Measurements from ENCODE around the gene GBP1. TPM values are rescaled to one million over a fixed set of nuclear protein-coding genes. Genes with fewer than 3 reads are reported as not detected.
"Not testable (repeated sequence)": the region's sequence is repeated elsewhere in the genome, so short reads cannot be mapped to it uniquely, and the experiment has no call there.

Gene GBP1
- total RNA-seq, 2 experiments from 2014 or later = not detected

DNA sequence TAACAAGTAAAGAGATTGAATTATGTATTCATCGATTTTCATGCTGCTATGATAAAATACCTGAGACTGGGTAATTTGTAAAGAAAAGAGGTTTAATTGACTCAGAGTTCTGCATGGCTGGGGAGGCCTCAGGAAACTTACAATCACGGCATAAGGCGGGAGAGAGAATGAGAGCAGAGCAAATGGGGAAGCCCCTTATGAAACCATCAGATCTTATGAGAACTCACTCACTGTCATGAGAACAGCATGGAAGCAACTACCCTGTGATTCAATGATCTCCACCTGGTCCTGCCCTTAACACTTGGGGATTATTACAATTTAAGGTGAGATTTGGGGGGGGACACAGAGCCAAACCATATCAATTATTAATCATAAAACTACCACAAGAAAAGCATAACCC is 39.1 kb downstream of the GBP1 start:
- CTCF ChIA-PET (ENCODE audit: unreplicated experiment) = no interaction called here
- no peak for TF ChIP-seq EZH2phosphoT487 (IDR thresholded peaks at IDR 0.05; ENCODE audit: borderline replicate concordance, low read depth, low read length)
- intact Hi-C loops (cut with micrococcal nuclease; ENCODE audit: unreplicated experiment) = no loop called here

DNA sequence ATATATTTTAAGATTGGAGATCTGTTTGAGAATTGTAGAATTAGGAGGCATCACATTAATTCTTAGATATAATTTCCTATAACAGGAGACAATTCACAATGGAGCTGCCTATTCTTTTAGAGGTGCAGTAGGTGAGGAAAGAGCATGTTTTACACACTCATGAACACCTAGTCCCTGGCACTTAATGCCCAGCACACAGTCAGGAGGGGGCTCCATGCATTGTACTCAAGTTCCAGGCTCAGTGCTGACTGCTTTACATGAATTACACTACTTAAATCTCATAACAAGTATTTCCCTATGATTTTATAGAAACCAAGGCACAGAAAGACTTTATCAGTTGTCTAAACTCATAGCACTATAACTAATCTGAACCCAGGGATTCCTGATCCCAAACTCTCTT is 42.0 kb downstream of the GBP1 start:
- H3K9me2 ChIP-seq (ENCODE audit: insufficient read depth, low read length) = no peaks in the 10 kb centered on the region
- H3K79me2 ChIP-seq (ENCODE audit: insufficient read depth, low read depth, low read length) = no peaks in the 10 kb centered on the region
- no peaks in the 10 kb centered on the region for H3K36me3 ChIP-seq (ENCODE audit: insufficient read depth, low read length)
- DNase-seq (ENCODE audit: low spot score) = no peak
- peak overlapping the region; percentile 85 for H2AFZ ChIP-seq (ENCODE audit: low read length)
- peaks cover 8% of the 10 kb centered on the region for H3K4me1 ChIP-seq (ENCODE audit: insufficient read depth, low read length, poor library complexity, severe bottlenecking)
- no peaks in the 10 kb centered on the region for H4K20me1 ChIP-seq (ENCODE audit: insufficient read depth, low read length)
- H3K9me3 ChIP-seq (ENCODE audit: low read length) = no peaks in the 10 kb centered on the region
- intact Hi-C loops (cut with micrococcal nuclease; ENCODE audit: unreplicated experiment) = no loop called here
- H3K27ac ChIP-seq (ENCODE audit: low read depth, low read length, poor library complexity, severe bottlenecking) = no peak overlapping the region
- POLR2A ChIA-PET = no interaction called here
- no peak overlapping the region for H3K4me3 ChIP-seq (ENCODE audit: low read depth, low read length, poor library complexity, severe bottlenecking)
- TF ChIP-seq EZH2phosphoT487 (IDR thresholded peaks at IDR 0.05; ENCODE audit: borderline replicate concordance, low read depth, low read length) = no peak
- TF ChIP-seq, protein P1, sequence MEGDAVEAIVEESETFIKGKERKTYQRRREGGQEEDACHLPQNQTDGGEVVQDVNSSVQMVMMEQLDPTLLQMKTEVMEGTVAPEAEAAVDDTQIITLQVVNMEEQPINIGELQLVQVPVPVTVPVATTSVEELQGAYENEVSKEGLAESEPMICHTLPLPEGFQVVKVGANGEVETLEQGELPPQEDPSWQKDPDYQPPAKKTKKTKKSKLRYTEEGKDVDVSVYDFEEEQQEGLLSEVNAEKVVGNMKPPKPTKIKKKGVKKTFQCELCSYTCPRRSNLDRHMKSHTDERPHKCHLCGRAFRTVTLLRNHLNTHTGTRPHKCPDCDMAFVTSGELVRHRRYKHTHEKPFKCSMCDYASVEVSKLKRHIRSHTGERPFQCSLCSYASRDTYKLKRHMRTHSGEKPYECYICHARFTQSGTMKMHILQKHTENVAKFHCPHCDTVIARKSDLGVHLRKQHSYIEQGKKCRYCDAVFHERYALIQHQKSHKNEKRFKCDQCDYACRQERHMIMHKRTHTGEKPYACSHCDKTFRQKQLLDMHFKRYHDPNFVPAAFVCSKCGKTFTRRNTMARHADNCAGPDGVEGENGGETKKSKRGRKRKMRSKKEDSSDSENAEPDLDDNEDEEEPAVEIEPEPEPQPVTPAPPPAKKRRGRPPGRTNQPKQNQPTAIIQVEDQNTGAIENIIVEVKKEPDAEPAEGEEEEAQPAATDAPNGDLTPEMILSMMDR (conservative IDR thresholded peaks at IDR 0.05; ENCODE audit: low read length) = no peak
- H3K4me2 ChIP-seq (ENCODE audit: low read length) = peak overlapping the region; percentile 57
- BruUV-seq (replicated peaks) = no TSS peak
- CTCF ChIA-PET (ENCODE audit: unreplicated experiment) = no interaction called here

More for the DNA sequence above, 39.1 kb downstream of the GBP1 start:
- no peaks in the 10 kb centered on the region for H3K79me2 ChIP-seq (ENCODE audit: insufficient read depth, low read depth, low read length)
- no peaks in the 10 kb centered on the region for H4K20me1 ChIP-seq (ENCODE audit: insufficient read depth, low read length)
- no TSS peak for BruUV-seq (replicated peaks)
- no peaks in the 10 kb centered on the region for H3K9me2 ChIP-seq (ENCODE audit: insufficient read depth, low read length)
- no peak overlapping the region for H3K4me3 ChIP-seq (ENCODE audit: low read depth, low read length, poor library complexity, severe bottlenecking)
- DNase-seq (ENCODE audit: low spot score) = no peak
- H3K27ac ChIP-seq (ENCODE audit: low read depth, low read length, poor library complexity, severe bottlenecking) = no peak overlapping the region
- POLR2A ChIA-PET = no interaction called here
- peaks cover 8% of the 10 kb centered on the region for H3K4me1 ChIP-seq (ENCODE audit: insufficient read depth, low read length, poor library complexity, severe bottlenecking)
- H3K9me3 ChIP-seq (ENCODE audit: low read length) = no peaks in the 10 kb centered on the region
- no peak overlapping the region for H3K4me2 ChIP-seq (ENCODE audit: low read length)
- H2AFZ ChIP-seq (ENCODE audit: low read length) = no peak overlapping the region
- H3K36me3 ChIP-seq (ENCODE audit: insufficient read depth, low read length) = no peaks in the 10 kb centered on the region

DNA sequence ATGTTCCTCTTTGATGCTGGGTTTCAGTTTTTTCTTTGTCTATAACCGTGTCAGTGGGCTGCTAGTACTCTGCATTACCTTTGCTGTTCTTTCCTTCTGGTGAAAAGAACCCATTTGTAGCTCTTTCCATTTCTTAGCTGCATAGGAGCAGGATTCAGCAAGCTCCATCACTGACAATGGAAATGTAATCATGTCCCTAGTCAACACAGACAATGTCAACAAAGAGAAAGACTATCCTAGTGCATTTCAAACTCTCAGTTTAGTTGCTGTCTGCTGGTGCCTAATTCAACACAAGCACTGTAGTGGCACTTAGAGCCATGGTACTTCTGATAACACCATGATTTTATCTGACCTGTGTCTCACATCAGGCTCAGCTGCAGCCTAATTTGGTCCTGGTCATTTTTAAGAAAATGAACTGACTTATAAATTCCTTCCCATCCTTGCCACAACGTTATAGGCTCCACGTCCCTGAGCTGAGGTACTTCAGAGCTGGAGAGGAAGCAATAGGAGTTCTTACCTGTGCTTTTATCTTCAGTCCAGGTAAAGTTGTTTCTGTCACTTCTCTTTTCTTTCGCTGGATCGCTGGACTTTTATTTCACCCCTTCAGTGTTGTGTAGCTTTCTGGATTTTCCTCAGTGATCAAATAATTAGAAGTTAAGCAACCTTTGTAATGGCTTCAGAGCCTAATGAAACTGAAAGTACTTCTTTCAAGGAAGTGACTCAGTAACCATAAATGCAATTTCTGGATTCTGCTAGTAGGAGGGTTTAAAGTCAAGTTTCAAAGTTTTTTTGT is 42.6 kb downstream of the GBP1 start, which contains the start of gene GBP3:
Gene GBP3, minus strand, starts transcription at position 700 of the 793 bp plus-strand sequence. CDS start 2,145 bp downstream, outside the sequence.
- Histone ChIP-seq H3K4me1 (ENCODE audit: insufficient read depth, low read length, poor library complexity, severe bottlenecking) (peaks cover 8% of the 10 kb centered on the region), H3K9me2 (ENCODE audit: insufficient read depth, low read length) (no peaks in the 10 kb centered on the region), H3K36me3 (ENCODE audit: insufficient read depth, low read length) (no peaks in the 10 kb centered on the region), H3K9me3 (ENCODE audit: low read length) (no peaks in the 10 kb centered on the region), H2AFZ (ENCODE audit: low read length) (peak within 1 kb of the TSS; percentile 85), H4K20me1 (ENCODE audit: insufficient read depth, low read length) (no peaks in the 10 kb centered on the region), H3K27ac (ENCODE audit: low read depth, low read length, poor library complexity, severe bottlenecking) (no peak within 1 kb of the TSS), H3K79me2 (ENCODE audit: insufficient read depth, low read depth, low read length) (no peaks in the 10 kb centered on the region), H3K4me2 (ENCODE audit: low read length) (peak within 1 kb of the TSS; percentile 57), H3K4me3 (ENCODE audit: low read depth, low read length, poor library complexity, severe bottlenecking) (peak within 1 kb of the TSS; percentile 52)
- intact Hi-C loops (cut with micrococcal nuclease; ENCODE audit: unreplicated experiment) = no loop called here
- ChIA-PET CTCF (ENCODE audit: unreplicated experiment) (no interaction called here), POLR2A (interaction anchor here (0.6 to 0.7 kb wide), 6 partner anchors 13 to 477 kb away, joined by 3 to 4 read pairs (median 3); no protein-coding TSS in a partner anchor)
- no TSS peak for BruUV-seq (replicated peaks)
- peak; percentile 15 for DNase-seq (ENCODE audit: low spot score)
- no peak for TF ChIP-seq EZH2phosphoT487 (IDR thresholded peaks at IDR 0.05; ENCODE audit: borderline replicate concordance, low read depth, low read length)
- TF ChIP-seq, protein P1 (conservative IDR thresholded peaks at IDR 0.05; ENCODE audit: low read length) = no peak

DNA sequence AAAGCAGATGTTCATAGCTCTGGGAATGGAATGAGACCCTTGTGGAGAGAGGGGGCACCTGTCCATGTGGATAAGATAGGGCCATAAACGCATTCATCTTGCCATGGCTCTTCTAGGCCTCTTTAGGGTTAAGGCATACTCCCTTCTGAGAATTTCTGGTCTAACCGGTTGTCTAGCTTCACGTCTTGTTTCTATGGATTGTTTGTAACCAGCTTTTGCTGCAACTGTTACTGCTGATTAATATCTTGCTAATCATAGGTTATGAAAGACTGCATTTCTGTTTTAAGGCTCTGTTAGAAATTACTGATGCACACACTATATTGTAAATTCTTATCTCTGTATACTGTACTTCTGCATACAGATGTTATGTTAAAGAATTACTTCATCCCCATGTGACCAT is 46.7 kb downstream of the GBP1 start:
- H3K4me1 ChIP-seq (ENCODE audit: insufficient read depth, low read length, poor library complexity, severe bottlenecking); DNase-seq (ENCODE audit: low spot score); H3K36me3 ChIP-seq (ENCODE audit: insufficient read depth, low read length); CTCF ChIA-PET (ENCODE audit: unreplicated experiment); H3K79me2 ChIP-seq (ENCODE audit: insufficient read depth, low read depth, low read length); H3K9me2 ChIP-seq (ENCODE audit: insufficient read depth, low read length); H4K20me1 ChIP-seq (ENCODE audit: insufficient read depth, low read length); H3K4me3 ChIP-seq (ENCODE audit: low read depth, low read length, poor library complexity, severe bottlenecking); H2AFZ ChIP-seq (ENCODE audit: low read length); BruUV-seq (replicated peaks); intact Hi-C loops (cut with micrococcal nuclease; ENCODE audit: unreplicated experiment); H3K4me2 ChIP-seq (ENCODE audit: low read length); H3K27ac ChIP-seq (ENCODE audit: low read depth, low read length, poor library complexity, severe bottlenecking); H3K9me3 ChIP-seq (ENCODE audit: low read length): not testable (repeated sequence)
- POLR2A ChIA-PET = interaction anchor here (0.7 kb wide), 1 partner anchor 527 kb away, joined by 3 read pairs; no protein-coding TSS in a partner anchor

Measured in OCI-LY7 (cell line).